Panc1 (cell line): Measurements from ENCODE around the gene DSCAML1. TPM values are rescaled to one million over a fixed set of nuclear protein-coding genes. Genes with fewer than 3 reads are reported as not detected.

Source experiments
- ATAC-seq: fragments of 200-7000 bp; cut with Tn5 transposase; 2 replicates; pipeline ENCODE4 v1.9.1; 2020; ENCODE audit warnings: mild to moderate bottlenecking, moderate library complexity
- BruUV-seq: library from RNA; stranded (reverse); fragments of 400-500 nt; replicated peaks from 2 replicates; lab custom pipeline; 2021; lab: Mats Ljungman, UMichigan
- CTCF ChIA-PET: fragments of 300-600 bp; sonication (Branson Sonifier 250); formaldehyde crosslinking; loops from one replicate; lab custom pipeline; 2022; ENCODE audit warnings: antibody characterized with exemption; lab: Charles Lee
- POLR2A ChIA-PET: fragments of 300-600 bp; sonication (Branson Sonifier 250); formaldehyde crosslinking; loops from one replicate; lab custom pipeline; 2022; ENCODE audit warnings: antibody characterized with exemption; lab: Charles Lee
- DNase-seq: peaks from one replicate; pipeline ENCODE4 v3.0.0-alpha.2; 2010; ENCODE audit warnings: low read depth, low spot score
- H3K27ac ChIP-seq: 2 replicates; pipeline ENCODE4 v1.5.1; 2011; ENCODE audit warnings: mild to moderate bottlenecking, low read length, inconsistent platforms
- H3K27me3 ChIP-seq: fragments of 200-500 bp; sonication (Bioruptor generic); 2 replicates; pipeline ENCODE4 v1.6.0; 2014; ENCODE audit warnings: low read length, inconsistent platforms; ENCODE audit not compliant: control insufficient read depth, insufficient read depth
- H3K36me3 ChIP-seq: fragments of 200-500 bp; sonication (Bioruptor generic); 2 replicates; pipeline ENCODE4 v1.5.1; 2014; ENCODE audit warnings: inconsistent platforms, mild to moderate bottlenecking, low read length, moderate library complexity; ENCODE audit not compliant: control insufficient read depth, insufficient read depth
- H3K4me1 ChIP-seq: 2 replicates; pipeline ENCODE4 v1.5.1; 2011; ENCODE audit warnings: inconsistent platforms, mild to moderate bottlenecking, low read length, moderate library complexity; ENCODE audit not compliant: control insufficient read depth, insufficient read depth
- H3K4me3 ChIP-seq, 2 experiments: 2 replicates each; pipeline ENCODE4 v1.5.1; 2011 to 2012; ENCODE audit warnings: low read depth in 2 of 2, low read length in 2 of 2, mild to moderate bottlenecking in 2 of 2, inconsistent platforms in 1 of 2, moderate library complexity in 1 of 2
- H3K9me3 ChIP-seq: fragments of 200-500 bp; sonication (Bioruptor generic); 2 replicates; pipeline ENCODE4 v1.5.1; 2014; ENCODE audit warnings: low read depth, mild to moderate bottlenecking, inconsistent platforms, low read length, moderate library complexity; ENCODE audit not compliant: control insufficient read depth, insufficient read depth
- SIN3A ChIP-seq: IDR thresholded peaks from 2 replicates; pipeline ENCODE4 v1.6.1; 2012; ENCODE audit warnings: low read depth, mild to moderate bottlenecking, low read length, moderate library complexity, borderline replicate concordance; ENCODE audit not compliant: insufficient read depth
- in situ Hi-C: cut with HindIII; loops from 2 replicates; pipeline ENCODE4 v1.10.0; 2016; ENCODE audit warnings: low sequenced_read_pairs, low pct_unique_long_range_greater_than_20kb
- intact Hi-C: fragments of 100-400 bp; cut with micrococcal nuclease; formaldehyde crosslinking; loops from one replicate; pipeline ENCODE4 v1.10.0; 2022; ENCODE audit not compliant: unreplicated experiment
- total RNA-seq: library from RNA; stranded (reverse); gene quantifications from one replicate; pipeline ENCODE4 v1.2.1, GENCODE V29; 2021; ENCODE audit not compliant: unreplicated experiment
- TF ChIP-seq, protein P1 (sequence below), 2 experiments: IDR thresholded peaks; 2 replicates each; pipeline ENCODE4 v1.6.1; 2011 to 2012; ENCODE audit warnings: low read depth in 2 of 2, control low read depth in 1 of 2, low read length in 1 of 2, mild to moderate bottlenecking in 1 of 2, moderate library complexity in 1 of 2; ENCODE audit not compliant: insufficient read depth in 1 of 2
- TF ChIP-seq, protein P2 (sequence below): fragments of 450-650 bp; IDR thresholded peaks from 2 replicates; pipeline ENCODE4 v1.5.1; 2017; ENCODE audit warnings: mild to moderate bottlenecking

The DSCAML1 gene
- total RNA-seq, 1 experiment from 2014 or later = 1.6 TPM

DNA sequence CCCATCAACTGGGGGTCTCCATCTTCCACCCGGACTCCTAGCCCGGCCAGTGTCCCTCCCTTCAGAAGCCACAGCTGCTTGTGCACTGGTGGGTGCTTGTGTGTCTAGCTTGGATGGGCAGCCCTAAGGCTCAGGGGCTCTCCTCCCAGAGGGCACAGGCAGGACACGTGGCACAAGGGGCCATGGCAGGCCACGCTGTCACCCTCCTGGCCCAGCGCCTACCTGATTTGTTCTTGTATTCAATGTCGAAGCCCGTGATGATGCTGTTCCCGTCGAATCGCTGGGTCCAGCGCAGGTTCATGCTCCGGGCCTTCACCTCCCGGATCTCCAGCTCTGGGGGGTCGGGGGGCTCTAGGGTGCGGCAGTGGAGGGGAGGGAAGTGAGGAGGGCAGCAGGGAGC is 316.8 kb downstream of the DSCAML1 start:
- Histone ChIP-seq H3K4me3 (no peak overlapping the region), H3K36me3 (no peaks in the 10 kb centered on the region), H3K27ac (no peak overlapping the region), H3K9me3 (no peaks in the 10 kb centered on the region), H3K4me1 (no peaks in the 10 kb centered on the region), H3K27me3 (no peaks in the 10 kb centered on the region; the same call in 1 of the 2 replicates)
- TF ChIP-seq, protein P1, sequence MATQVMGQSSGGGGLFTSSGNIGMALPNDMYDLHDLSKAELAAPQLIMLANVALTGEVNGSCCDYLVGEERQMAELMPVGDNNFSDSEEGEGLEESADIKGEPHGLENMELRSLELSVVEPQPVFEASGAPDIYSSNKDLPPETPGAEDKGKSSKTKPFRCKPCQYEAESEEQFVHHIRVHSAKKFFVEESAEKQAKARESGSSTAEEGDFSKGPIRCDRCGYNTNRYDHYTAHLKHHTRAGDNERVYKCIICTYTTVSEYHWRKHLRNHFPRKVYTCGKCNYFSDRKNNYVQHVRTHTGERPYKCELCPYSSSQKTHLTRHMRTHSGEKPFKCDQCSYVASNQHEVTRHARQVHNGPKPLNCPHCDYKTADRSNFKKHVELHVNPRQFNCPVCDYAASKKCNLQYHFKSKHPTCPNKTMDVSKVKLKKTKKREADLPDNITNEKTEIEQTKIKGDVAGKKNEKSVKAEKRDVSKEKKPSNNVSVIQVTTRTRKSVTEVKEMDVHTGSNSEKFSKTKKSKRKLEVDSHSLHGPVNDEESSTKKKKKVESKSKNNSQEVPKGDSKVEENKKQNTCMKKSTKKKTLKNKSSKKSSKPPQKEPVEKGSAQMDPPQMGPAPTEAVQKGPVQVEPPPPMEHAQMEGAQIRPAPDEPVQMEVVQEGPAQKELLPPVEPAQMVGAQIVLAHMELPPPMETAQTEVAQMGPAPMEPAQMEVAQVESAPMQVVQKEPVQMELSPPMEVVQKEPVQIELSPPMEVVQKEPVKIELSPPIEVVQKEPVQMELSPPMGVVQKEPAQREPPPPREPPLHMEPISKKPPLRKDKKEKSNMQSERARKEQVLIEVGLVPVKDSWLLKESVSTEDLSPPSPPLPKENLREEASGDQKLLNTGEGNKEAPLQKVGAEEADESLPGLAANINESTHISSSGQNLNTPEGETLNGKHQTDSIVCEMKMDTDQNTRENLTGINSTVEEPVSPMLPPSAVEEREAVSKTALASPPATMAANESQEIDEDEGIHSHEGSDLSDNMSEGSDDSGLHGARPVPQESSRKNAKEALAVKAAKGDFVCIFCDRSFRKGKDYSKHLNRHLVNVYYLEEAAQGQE (IDR thresholded peaks at IDR 0.05; ENCODE audit: insufficient read depth in 1 of 2, low read depth in 2 of 2, low read length in 1 of 2) = no peak
- TF ChIP-seq, protein P2, sequence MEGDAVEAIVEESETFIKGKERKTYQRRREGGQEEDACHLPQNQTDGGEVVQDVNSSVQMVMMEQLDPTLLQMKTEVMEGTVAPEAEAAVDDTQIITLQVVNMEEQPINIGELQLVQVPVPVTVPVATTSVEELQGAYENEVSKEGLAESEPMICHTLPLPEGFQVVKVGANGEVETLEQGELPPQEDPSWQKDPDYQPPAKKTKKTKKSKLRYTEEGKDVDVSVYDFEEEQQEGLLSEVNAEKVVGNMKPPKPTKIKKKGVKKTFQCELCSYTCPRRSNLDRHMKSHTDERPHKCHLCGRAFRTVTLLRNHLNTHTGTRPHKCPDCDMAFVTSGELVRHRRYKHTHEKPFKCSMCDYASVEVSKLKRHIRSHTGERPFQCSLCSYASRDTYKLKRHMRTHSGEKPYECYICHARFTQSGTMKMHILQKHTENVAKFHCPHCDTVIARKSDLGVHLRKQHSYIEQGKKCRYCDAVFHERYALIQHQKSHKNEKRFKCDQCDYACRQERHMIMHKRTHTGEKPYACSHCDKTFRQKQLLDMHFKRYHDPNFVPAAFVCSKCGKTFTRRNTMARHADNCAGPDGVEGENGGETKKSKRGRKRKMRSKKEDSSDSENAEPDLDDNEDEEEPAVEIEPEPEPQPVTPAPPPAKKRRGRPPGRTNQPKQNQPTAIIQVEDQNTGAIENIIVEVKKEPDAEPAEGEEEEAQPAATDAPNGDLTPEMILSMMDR = no peak
- CTCF ChIA-PET = interaction anchor here (0.5 kb wide), 1 partner anchor 269 kb away, joined by 3 read pairs; no protein-coding TSS in a partner anchor
- no TSS peak for BruUV-seq
- in situ Hi-C loops (no loop called here), intact Hi-C loops (no loop called here)
- no peak for DNase-seq
- no peak for ATAC-seq
- POLR2A ChIA-PET = no interaction called here

DNA sequence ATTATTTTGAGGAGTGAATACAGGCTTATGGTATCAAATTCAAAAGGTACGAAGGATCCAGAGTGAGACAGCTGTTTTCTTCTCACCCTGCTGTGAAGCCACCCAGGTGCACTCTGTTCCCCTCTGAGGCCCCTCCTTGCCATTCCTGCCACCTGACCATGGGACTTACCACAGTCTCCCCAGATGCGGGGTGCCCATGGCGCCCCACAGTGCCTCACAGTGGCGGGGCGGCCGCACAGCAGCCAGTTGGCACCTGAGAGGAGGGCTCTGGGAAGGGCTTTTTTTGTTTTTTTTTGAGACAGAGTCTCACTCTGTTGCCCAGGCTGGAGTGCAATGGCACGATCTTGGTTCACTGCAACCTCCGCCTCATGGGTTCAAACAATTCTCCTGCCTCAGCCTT is 317.6 kb downstream of the DSCAML1 start:
- DNase-seq (no peak), ATAC-seq (no peak)
- intact Hi-C loops = no loop called here
- POLR2A ChIA-PET = no interaction called here
- no peak overlapping the region for H3K27ac ChIP-seq
- in situ Hi-C loops = no loop called here
- no peaks in the 10 kb centered on the region for H3K4me1 ChIP-seq
- no peaks in the 10 kb centered on the region; the same call in 1 of the 2 replicates for H3K27me3 ChIP-seq
- CTCF ChIA-PET = no interaction called here
- H3K9me3 ChIP-seq = no peaks in the 10 kb centered on the region
- no peaks in the 10 kb centered on the region for H3K36me3 ChIP-seq
- TF ChIP-seq SIN3A = no peak
- TF ChIP-seq, protein P2 = no peak; the same call in 1 of the 2 replicates
- TF ChIP-seq, protein P1 (IDR thresholded peaks at IDR 0.05; ENCODE audit: insufficient read depth in 1 of 2, low read depth in 2 of 2, low read length in 1 of 2) = no peak
- no TSS peak for BruUV-seq
- H3K4me3 ChIP-seq = no peak overlapping the region
